Stimulated activated CD8-positive, alpha-beta memory T cell treated with anti-CD3 and anti-CD28 coated beads, Interleukin-15, amount 100 ng/mL, for 48 hours (primary cell): Measurements from ENCODE around the gene PARD3.
A peak's percentile ranks its signal among the peaks of the same experiment; 100 is the strongest.
"Not testable (repeated sequence)": the region's sequence is repeated elsewhere in the genome, so short reads cannot be mapped to it uniquely, and the experiment has no call there.

Experiments
- DNase-seq, 2 donors: peaks; one replicate each; pipeline ENCODE4 v3.0.0-alpha.2; 2020; ENCODE audit warnings: low read depth in 2 of 2

Gene PARD3

GRCh38 chr10:34650156-34650555 is 164.9 kb downstream of the PARD3 start:
- DNase-seq, result no peak

- DNase-seq, result no peak
Observed at GRCh38 chr10:34649385-34649784, 165.7 kb downstream of the PARD3 start.

GRCh38 chr10:34648919-34649318 is 166.2 kb downstream of the PARD3 start:
- DNase-seq, result no peak

GRCh38 chr10:34647875-34648865 is 166.9 kb downstream of the PARD3 start:
- no peak for DNase-seq

DNA sequence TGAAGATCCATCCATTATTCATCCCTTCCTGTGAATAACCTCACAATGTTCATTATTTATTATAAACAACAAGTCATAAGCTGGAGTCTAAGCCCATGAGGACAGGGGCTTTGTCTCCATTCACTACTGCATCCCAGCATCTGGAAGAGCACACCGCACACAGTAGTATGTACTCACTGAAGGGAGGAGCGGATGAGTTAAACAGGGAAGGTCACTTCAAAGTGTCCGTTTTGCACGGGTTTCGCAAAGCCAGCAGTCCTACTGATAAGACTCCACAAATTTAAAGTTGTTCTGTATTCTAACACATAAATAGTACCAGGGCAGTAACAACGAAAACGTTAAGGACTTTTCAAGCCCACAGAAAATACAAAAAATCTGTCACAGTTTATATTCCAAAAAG is 167.9 kb downstream of the PARD3 start:
- no peak for DNase-seq

DNA sequence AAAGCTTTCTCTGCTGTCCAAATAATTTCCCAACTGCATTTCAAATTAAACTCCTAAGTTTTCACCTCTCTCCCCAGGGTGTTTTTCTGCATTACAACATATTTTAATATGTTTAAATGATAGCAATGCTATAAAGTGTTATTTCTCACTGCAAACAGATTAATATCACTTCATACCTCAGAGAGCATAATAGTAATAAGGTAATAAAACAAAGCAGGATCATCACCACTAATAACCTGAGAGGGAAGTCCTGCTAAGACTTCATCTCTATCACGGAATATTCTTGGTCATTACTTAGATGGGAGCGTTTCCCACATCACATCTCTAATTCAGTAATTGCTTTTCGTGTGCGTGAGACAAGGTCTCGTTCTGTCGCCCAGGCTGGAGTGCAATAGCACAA is 168.8 kb downstream of the PARD3 start:
- DNase-seq, result no peak

GRCh38 chr10:34644815-34645214 is 170.3 kb downstream of the PARD3 start:
- not testable (repeated sequence) for DNase-seq

GRCh38 chr10:34644224-34644623 is 170.9 kb downstream of the PARD3 start:
- DNase-seq, result no peak

DNA sequence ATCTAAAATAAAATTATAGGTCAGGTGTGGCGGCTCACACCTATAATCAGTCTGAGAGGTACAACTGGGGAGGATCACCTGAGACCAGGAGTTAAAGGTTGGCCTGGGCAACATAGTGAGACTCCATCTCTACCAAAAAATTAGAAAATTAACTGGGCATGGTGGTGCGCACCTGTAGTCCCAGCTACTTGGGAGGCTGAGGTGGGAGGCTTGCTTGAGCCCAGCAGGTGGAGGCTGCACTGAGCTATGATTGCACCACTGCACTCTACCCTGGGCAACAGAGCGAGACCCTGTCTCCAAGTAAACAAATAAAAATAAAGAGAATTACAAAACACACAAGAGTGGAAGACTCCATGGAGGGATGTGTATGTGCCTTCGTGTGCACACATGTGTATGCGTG is 171.5 kb downstream of the PARD3 start:
- DNase-seq, result no peak

GRCh38 chr10:34641913-34642558 is 173.1 kb downstream of the PARD3 start:
- DNase-seq, result no peak

- no peak for DNase-seq
Observed at GRCh38 chr10:34641147-34641912, 173.8 kb downstream of the PARD3 start.

DNA sequence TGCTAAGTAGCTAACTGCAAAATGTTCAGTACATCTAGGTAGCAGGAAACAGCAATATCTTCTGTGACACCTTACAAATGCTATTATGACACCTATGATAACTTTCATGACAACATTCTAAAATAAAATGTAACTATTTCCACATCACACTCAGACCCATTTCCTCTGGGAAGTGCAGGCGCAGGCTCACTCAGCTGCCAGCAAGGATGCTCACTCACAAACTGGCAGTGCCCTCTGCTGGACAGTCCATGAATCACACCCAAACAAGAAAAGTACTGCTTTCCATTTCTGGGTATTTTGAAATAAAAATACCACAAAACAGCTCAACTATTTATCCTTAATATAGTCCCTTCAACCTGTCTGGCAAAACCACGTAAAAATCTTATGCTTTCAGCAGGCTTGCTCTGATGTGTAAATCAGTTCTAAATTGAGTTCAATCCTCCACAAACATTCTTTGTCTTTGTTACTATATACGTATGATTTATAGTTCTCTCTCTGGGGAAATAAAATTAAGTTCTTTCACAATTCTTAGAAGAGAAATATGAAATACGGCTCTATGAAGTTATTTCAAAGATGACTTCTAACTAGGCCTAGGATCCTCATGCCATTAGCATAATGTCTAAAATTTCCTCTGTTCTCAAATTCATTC is 176.6 kb downstream of the PARD3 start:
- DNase-seq, result peak; percentile 25 to 27

DNA sequence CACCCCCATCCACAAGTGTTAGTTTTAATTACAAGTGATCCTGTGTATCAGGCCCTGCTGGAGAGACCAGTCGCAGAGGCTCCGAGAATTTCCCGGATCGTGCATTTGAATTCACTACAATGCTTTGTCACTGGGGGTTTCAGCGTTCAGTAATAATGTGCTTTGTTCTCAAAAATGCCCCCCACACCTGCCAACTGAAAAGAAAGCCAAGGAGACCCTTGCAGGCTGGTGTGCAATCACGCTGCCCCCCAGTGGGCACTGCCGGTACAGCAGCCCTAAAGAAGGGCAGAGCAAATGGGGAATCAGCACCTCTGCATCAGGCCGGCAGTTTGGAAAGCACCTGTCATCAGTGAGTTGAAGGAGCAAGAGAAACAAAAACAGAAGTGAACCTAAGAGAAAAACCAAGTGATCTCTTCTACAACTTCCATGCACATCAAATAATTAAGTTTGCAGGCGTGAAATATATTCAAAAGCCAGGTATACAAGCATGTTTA is 177.6 kb downstream of the PARD3 start:
- DNase-seq, result peak; percentile 21 to 28

DNA sequence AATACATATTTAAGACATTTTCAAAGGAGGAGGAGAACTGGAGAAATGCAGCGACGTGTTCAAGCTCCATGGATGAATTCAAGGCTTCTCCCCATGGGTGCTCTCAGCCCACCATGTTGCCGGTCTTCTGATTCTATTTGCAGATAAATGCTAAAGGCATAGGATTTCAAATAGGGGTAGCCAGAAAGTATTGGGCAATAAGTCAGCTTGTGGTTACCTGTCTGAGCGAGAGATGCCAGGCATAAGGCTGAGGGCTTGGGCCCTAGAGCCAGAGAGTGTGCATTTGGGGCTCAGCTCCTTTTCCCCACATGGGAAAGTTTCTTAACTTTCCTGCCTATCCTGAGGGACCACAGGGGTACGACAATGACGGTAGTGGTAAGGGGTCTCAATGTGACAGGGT is 180.0 kb downstream of the PARD3 start:
- no peak for DNase-seq

- DNase-seq, result no peak
Observed at GRCh38 chr10:34633374-34633773, 181.7 kb downstream of the PARD3 start.

GRCh38 chr10:34629084-34629483 is 186.0 kb downstream of the PARD3 start:
- DNase-seq, result no peak

DNA sequence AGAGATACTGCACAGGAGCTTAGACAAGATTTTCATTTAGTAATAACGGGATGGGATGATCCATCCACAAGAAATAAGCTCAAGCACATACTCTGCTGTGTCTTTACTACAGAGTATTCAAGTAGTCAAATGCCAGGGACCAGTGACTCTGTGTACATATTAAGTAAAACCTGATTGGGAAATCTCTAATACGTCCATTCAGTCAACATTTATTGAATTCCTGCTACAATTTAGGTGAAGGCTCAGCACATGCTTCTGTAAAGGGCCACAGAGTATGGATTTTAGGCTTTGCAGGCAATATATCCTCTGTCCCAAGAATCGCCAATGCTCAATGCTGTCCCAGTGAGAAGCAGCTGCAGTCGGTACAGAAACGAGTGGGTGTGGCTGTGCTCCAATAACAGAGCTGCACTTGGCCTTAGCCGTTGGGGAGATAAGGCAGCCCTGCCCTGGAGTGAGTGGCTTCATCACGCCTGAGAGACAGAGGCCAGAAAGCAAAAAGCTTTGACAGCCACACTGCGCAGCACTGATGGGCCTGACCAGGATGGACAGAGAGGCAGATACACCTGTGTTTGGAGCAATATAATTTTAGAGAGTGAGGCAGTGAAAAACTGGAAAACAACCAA is 186.8 kb downstream of the PARD3 start:
- no peak for DNase-seq

DNA sequence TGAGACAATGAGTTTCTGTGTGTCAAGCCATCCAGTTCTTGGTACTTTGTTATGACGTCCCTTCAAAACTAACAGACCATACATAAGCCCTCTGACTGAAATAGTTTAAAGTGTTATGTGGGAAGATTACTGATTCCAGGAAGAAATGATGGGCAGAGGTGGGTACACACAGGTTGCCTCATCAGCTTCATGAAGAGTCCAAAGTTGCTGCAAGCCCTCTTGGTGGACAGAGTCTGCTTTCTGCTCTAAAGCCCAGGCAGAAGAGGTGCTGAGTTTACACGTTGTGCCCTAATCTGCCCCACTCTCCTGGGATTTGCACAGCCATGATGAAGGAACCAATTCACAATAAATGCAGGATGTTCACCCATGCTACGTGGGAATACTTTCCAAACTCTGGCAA is 187.4 kb downstream of the PARD3 start:
- no peak for DNase-seq

DNA sequence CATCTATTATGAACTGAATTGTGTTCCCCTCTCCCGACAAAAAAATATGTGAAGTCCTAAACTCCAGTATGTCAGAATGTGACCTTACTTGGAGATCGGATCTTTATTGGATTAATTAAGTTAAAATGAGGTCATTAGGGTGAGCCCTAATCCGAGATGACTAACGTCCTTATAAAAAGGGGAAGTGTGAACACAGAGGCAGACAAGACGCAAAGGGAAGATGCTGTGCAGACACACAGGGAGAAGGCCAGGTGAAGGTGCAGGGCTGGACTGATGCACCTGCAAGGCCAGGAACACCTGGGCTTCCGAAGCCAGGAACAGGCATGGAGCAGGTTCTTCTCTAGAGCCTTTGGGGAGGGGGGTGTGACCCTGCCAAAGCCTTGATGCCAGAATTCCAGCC is 187.8 kb downstream of the PARD3 start:
- no peak for DNase-seq

DNA sequence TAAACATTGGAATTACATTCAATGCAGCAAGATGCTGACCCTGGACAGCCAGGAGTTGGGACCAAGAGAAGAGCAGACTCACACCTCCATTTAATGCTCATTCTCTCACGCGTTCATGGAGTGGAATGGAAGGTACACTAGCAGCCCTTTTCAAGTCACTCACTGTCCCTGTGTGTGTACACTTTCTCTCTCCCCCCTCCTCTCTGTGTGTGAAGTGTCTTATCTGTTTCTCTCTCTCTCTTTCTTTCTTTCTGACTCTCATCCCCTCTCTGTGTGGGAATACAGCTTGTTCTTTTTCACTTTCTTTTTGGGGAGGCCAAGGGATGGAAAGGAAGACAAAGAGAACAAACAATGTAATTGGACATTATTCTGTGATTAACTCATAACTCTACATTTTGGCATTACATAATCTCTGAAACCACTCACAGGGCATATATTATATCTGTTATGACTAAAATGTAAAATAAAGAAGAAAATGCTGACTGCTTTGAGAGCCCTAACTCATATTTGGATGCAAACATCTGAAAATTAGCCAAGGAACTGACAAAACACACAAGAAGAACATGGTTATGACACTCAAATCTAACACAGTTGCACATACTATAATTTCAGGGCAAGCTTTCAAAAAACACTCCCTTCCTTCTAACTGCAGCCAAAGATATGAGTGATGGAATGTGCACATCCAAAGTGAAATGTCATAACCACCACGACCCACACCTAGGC is 188.8 kb downstream of the PARD3 start:
- no peak for DNase-seq
